NCI-H526 treated with DMSO at 0.1 percent for 48 hours (cell line): ENCODE measurements around the gene SLC2A3.
"Not testable (repeated sequence)": the region's sequence is repeated elsewhere in the genome, so short reads cannot be mapped to it uniquely, and the experiment has no call there.

ENCODE experiments used
- DNase-seq: peaks from one replicate; lab custom pipeline; 2025; lab: John Stamatoyannopoulos, UW

The SLC2A3 gene

DNA sequence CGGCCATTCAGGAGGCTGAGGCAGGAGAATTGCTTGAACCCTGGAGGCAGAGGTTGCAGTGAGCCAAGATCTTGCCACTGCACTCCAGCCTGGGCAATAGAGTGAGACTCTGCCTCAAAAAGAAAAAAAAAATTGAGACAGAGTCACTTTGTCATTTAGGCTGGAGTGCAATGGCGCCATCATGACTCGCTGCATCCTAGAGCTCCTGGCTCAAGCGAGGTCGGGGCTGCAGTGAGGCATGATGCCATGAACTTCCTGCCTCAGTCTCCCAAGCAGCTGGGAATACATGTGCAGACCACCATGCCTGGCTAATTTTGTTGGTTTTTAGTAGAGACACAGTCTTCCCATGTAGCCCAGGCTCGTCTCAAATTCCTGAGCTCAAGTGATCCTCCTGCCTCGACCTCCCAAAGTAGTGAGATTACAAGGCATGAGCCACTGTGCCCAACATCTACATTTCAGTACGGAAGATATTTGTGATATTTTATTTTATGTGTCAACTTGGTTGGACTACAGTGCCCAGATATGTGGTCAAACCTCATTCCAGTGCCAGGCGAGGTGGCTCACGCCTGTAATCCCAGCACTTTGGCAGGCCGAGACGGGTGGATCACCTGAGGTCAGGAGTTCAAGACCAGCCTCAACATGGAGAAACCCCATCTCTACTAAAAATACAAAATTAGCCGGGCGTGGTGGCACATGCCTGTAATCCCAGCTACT is 14.4 kb upstream of the SLC2A3 start:
- not testable (repeated sequence) for DNase-seq

DNA sequence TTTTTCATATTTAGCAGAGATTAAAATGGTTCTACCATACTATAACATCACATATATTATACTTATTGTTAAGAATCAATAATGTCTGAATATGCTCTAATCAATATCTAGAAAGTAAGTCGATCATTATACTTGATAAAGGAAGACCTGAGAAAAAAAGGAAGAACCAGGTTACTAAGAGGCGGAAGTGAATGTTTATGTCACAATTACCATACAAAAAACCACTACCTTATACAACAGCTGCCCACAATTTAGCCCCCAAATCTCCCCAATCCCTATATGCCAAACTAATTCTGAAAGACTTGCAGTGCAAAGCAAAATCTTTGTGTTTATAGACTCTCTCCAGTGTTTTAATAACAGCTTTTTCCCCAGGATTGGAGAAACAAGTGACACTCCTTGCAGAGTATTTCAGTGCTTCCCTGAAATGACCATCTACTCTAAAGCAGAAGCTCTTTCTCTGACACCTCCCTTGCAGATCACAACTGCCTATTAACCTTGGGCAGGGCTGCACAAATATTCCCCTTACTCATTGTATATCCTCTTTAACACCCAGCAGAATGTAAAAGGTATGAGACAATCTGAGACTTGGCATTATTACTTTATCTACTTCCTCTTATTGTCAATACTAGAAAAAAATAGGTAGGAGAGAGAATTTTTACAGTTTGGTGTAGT is 12.7 kb upstream of the SLC2A3 start:
- no peak for DNase-seq

GRCh38 chr12:7947011-7947410 is 11.0 kb upstream of the SLC2A3 start:
- DNase-seq: no peak

GRCh38 chr12:7944760-7945159 is 8.8 kb upstream of the SLC2A3 start:
- not testable (repeated sequence) for DNase-seq

DNA sequence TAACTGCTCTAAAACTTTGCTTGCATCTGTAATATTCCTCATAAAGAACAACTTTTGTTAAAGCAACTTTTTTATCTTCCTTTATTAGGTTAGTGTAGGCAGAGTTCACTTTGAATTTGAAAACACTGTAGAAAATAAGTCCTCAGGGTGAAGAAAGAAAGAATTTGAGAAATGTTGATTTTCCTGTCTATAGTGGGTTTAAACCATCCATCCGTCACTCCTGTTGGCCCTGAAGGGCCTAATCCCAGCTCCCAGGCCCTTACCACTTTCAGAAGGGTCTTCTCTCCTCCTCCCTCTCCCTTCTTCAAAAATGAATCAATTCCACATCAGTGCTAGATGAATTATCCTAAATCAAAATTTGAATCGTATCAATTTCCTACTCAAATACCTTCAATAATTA is 4.9 kb upstream of the SLC2A3 start:
- DNase-seq: no peak

- peak; percentile 1 for DNase-seq
These were observed 2.0 kb upstream of the SLC2A3 start for GRCh38 chr12:7937833-7938506.

DNA sequence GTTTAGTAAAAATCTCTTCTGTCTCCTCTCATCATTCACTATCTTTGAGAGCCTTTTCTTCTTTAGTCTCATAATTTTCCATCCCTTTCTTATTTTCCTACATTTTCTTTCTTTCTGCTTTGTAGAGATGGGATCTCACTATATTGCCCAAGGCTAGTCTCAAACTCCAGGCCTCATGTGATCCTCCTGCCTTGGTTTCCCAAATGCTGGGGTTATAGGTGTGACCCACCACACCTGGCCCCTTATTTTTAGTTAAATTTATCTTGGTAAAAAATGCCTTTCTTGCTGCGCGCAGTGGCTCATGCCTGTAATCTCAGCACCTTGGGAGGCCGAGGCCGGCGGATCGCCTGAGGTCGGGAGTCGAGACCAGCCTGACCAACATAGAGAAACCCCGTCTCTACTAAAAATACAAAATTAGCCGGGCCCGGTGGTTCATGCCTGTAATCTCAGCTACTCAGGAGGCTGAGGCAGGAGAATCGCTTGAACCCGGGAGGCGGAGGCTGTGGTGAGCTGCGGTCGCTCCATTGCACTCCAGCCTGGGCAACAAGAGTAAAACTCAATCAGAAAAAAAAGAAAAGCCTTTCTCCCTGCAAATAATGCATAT is 996 bp downstream of the SLC2A3 start:
- DNase-seq: no peak

GRCh38 chr12:7934091-7934888 is 1.7 kb downstream of the SLC2A3 start:
- DNase-seq: no peak

DNA sequence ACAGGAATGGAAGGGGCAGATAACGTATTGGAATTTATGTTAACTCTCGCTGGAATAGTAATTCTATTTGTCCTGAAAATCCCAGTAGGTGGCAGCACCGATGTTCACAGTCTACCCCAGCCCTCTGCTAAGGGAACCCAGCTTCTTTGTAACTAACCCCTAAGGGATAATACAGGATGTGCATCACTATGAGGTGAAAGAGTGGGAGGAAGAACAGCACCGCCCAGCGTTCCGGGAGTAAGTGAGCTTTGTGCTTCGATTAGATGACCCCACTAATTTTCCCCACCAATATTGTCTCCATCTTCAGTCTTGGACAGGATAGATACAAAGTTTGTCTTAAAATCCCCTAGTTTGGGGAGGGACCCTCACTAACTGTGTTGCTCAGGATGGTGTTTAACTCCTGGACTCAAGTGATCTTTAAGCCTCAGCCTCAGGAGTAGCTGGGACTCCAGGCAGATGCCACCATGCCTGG is 2.7 kb downstream of the SLC2A3 start:
- peak; percentile 87 for DNase-seq

GRCh38 chr12:7932599-7933240 is 3.3 kb downstream of the SLC2A3 start:
- DNase-seq: not testable (repeated sequence)

DNA sequence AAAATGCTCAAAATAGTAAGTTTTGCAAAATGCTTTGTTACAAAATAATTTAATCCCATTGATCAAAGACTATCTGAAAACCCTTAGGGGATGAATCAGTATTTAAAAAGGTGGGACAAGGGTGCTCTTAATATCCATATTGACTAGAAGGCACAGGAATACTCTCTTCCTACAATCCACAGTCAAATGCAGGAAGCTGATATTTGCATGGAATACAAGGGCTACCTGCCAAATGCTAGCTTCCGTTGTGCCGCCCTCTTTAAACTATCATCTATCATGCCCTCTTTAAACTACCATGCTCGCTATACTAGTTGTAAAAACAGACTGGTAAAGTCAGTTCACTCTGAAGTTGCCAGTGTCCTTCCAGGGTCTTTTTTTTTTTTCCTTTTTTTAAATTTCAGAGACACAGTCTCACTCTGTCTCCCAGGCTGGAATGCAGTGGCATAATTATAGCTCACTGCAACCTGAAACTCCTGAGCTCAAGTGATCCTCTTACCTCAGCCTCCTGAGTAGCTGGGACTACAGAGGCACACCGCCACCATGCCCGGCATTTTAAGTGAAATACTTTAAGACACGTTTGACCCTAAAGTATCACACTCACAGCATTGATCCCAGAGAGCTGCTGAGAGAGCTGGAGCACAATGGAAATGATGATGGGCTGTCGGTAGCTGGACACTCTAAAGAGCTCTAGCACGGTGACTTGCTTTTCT is 6.7 kb downstream of the SLC2A3 start:
- peak; percentile 80 for DNase-seq

- DNase-seq: no peak
These were observed 8.5 kb downstream of the SLC2A3 start for GRCh38 chr12:7927470-7927869.

GRCh38 chr12:7926068-7926666 is 9.8 kb downstream of the SLC2A3 start:
- not testable (repeated sequence) for DNase-seq

DNA sequence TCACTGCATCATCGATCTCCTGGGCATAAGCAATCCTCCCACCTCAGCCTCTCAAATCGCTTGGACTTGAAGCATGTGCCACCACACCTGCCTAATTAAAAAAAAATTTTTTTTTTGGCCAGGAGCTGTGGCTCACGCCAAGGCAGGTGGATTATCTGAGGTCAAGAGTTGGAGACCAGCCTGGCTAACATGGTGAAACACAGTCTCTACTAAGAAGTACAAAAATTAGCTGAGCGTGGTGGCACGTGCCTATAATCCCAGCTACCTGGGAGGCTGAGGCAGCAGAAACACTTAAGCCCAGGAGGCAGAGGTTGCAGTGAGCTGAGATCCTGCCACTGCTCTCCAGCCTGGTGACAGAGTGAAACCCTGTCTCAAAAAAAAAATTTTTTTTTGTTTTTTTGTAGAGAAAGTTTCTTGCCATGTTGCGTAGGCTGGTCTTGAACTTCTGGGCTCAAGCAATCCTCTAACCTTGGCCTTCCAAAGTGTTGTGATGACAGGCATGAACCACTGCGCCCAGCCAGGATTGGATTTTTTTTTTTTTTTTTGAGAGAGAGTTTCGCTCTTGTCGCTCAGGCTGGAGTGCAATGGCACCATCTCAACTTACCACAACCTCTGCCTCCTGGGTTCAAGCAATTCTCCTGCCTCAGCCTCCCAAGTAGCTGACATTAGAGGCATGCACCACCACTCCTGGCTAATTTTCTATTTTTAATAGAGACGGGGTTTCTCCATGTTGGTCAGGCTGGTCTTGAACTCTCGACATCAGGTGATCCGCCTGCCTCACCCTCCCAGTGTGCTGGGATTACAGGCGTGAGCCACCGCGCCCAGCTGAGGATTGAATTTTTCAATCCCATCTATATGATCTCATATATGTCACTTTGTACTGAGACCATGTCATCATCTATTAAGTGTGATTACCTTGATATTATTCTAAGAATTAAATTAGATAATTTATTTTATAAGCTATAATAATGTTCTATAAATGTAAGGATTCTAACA is 12.4 kb downstream of the SLC2A3 start:
- DNase-seq: no peak

DNA sequence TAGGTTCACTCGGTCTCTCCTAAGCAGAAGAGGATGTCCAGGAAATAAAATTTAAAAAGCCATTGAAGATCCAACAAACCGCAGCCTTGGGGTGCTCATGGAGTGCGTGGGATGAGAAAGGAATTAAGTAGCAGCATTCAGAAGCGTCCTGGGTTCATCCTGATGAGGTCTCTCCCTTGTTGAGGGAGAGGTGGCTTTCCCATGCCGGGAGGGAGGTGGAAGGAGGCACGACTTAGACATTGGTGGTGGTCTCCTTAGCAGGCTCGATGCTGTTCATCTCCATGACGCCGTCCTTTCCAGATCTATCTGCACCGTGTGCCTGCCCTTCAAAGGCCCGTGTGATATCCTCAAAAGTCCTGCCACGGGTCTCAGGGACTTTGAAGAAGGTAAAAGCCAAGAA is 14.8 kb downstream of the SLC2A3 start:
- not testable (repeated sequence) for DNase-seq

DNA sequence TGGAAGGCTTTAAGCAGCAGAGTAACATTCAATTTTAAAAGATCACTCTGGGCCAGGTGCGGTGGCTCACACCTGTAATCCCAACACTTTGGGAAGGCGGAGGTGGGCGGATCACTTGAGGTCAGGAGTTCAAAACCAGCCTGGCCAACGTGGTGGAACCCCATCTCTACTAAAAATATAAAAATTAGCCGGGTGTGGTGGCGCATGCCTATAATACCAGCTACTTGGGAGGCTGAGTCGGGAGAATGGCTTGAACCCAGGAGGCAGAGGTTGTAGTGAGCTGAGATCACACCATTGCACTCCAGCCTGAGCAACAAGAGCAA is 17.8 kb downstream of the SLC2A3 start:
- not testable (repeated sequence) for DNase-seq

DNA sequence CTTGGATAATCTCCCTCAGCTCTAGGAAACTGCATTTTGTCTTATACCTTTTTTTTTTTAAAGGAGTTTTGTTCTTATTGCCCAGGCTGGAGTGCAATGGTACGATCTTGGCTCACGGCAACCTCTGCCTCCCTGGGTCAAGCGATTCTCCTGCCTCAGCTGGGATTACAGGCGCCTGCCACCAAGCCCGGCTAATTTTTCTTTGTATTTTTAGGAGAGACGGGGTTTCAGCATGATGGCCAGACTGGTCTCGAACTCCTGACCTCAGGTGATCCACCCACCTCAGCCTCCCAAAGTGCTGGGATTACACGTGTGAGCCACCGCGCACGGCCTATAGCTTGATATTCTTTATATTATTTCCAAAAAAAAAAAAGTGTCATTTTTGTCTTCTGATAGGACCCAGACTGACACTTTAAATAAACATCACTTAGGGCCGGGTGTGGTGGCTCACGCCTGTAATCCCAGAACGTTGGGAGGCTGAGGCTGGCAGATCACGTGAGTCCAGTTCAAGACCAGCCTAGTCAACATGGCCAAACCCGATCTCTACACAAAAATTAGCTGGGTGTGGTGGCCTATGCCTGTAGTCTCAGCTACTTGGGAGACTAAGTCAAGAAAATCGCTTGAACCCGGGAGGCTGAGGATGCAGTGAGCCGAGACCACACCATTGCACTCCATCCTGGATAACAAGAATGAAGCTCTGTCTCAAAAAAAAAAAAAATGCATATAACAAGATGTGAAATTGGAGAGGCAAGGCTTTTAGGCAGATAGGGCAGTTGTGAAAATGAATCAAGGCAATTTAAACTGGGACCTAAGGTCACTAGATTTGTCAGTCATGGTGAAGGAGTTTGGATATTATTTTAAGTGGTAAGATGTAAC is 18.4 kb downstream of the SLC2A3 start:
- no peak for DNase-seq

DNA sequence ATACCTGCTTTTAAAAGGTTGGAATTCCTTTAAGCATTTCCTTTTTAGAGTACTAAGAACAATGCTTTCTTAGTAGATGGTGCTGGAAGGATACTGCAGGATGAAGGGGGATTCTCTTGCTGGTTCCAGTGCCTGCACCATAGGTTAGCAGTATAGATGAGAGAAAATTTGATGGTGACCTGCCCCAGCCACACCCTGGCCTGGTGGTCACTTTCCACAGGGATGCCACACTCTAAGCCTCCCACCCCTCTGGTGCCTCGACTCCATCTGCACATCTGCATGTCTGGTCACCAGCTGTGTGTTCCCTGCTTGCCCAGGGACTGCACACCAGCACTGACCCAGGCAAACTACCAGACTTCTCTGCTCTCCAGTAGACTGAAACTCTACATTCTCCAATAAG is 19.1 kb downstream of the SLC2A3 start:
- DNase-seq: no peak
